Raji (cell line): ENCODE measurements around the gene IL2RA.

Experiments
- POLR2A ChIP-seq: IDR thresholded peaks from 2 replicates; pipeline ENCODE4 v1.6.1; 2011; ENCODE audit warnings: low read depth, low read length, control low read depth; ENCODE audit not compliant: insufficient read depth

The IL2RA gene

DNA sequence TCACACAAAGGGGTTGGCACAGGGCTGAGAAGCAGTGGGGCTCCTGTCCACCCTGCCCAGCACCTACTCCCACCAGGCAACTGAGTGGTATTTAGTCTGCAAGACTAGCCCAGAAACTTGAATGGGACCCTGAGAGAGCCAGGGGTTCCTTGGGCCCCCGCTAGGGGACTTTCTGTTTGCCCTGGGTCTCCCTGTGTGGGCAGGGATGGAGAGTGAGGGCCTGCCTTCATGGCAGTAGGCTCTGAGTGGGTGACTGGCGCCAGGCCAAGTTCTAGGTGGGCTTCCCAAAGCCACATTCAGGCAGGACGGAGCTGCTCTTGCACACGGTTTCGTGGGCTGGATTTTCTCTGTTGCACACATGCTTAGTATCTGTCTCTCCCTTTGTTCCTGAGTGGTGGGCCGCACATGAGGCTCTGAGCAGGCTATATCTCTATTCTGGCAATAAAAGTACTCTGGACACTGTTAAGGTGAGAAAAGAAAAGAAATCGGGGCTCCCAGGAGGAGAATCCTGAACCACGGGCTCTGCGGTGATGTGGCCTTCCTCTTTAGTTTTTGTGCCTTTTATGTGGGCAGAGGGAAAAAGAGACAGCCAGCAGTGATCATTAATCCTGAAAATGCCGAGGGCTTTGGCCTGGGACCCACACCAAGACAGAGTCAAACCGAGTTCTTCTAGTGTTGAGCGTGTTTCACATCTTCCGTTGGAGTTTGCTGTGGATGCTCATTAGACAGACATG is 26.9 kb downstream of the IL2RA start:
- TF ChIP-seq POLR2A, result no peak

- no peak for TF ChIP-seq POLR2A
Observed at GRCh38 chr10:6034371-6034770, 27.8 kb downstream of the IL2RA start.

DNA sequence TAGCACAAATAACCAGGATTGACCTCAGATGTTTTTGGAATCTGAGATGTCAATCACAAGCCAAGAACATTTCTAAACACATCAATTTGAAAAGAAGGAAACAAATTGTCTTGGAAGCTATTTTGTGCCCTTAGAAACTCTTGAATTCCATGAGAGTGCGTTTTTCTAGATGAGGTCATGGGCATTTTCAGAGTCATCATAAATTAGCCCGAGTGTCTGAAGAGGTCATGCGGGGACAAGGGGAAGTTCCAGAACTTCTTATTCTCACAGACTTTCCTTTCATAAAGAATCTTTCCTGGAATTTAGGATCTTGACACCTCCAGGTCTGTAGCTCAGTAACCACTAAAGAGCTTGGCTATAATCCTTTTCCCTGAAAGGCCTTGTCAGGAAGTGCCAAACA is 28.2 kb downstream of the IL2RA start:
- no peak for TF ChIP-seq POLR2A

DNA sequence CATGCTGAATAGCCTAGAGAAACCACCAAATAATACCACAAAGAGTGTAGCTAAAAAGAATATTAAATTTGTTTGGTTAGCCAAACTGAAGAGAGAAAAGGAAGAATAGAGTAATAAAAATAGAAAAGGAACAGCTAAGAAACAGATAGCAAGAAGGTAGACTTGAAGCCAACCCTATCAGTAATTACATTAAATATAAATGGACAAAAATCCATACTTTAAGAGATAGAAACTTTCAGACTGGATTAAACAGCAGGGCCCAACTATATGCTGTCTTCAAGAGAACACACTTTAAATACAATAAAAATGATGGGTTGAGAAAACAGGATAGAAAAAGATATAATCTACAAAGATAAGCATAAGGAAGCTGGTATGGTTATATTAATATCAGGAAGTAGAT is 31.2 kb downstream of the IL2RA start:
- no peak for TF ChIP-seq POLR2A

GRCh38 chr10:6030217-6030616 is 31.9 kb downstream of the IL2RA start:
- no peak for TF ChIP-seq POLR2A

DNA sequence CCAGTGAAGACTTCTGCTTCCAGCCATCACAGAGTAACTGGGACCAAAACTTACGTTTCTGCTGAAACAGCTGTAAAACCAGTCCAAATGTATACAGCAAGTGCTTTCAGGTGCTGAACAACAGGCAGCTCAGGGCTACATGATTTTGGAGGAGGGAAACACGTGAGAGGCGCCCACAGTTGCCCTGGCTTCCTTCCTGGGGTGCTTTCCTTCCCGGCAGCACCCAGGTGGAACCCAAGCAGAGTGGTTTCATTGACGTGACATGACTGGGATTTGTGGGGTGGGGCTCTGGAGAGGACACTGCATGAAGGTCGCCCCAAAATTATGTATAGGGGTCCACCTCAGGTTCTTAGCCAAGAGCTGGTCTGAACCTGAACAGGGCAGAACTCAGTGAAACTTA is 34.2 kb downstream of the IL2RA start:
- TF ChIP-seq POLR2A, result no peak

- no peak for TF ChIP-seq POLR2A
Observed at GRCh38 chr10:6025683-6026255, 36.4 kb downstream of the IL2RA start.

DNA sequence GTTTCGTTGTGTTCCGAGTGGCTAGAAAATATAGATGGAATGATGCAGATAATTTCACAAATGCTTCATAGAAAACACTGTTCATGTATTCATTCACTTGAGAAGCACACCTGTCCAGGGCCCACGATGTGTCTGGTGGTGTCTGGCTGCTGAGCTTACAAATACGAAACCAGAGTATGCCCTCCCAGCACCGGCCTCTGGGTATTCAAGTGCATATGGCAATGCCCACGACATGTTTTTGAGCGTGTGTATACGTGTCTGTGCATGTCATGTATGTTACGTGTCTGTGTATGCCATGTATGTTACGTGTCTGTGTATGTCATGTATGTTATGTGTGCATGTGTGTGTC is 37.9 kb downstream of the IL2RA start:
- TF ChIP-seq POLR2A, result no peak

GRCh38 chr10:6023661-6024333 is 38.4 kb downstream of the IL2RA start:
- TF ChIP-seq POLR2A, result no peak

GRCh38 chr10:6022660-6023059 is 39.5 kb downstream of the IL2RA start:
- no peak for TF ChIP-seq POLR2A

- TF ChIP-seq POLR2A, result no peak
Observed at GRCh38 chr10:6020826-6021225, 41.3 kb downstream of the IL2RA start.

GRCh38 chr10:6019796-6020195 is 42.4 kb downstream of the IL2RA start:
- no peak for TF ChIP-seq POLR2A

DNA sequence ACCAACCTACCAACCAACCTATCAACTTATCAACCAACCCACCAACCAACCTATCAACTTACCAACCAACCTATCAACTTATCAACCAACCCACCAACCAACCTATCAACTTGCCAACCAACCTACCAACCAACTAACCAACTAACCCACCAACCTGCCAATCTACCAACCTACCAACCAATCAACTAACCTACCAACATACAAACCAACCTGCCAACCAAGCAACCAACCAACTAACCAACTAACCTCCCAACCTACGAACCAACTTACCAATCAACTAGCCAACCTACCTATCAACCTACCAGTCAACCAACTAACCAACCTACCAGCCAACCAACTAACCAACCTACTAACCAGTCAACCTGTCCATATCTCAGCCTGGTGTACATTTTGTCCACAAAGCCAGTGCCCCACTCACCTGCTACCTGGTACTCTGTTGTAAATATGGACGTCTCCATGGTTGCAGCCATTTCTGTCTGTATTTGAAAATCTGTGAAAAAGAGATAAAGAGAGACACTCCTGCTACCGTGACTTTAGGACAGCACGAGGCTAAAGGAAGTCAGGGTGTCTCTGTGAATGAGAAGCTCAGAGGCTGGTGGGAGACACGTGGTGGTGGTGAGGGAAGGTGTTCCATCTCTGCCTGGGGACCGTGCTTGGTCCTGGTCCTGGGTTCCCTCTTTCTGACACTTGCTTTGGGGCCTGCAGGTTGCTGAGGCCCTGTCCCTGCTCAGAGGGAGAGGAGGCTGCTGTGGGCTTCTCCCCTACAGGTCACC is 43.0 kb downstream of the IL2RA start:
- TF ChIP-seq POLR2A, result no peak

DNA sequence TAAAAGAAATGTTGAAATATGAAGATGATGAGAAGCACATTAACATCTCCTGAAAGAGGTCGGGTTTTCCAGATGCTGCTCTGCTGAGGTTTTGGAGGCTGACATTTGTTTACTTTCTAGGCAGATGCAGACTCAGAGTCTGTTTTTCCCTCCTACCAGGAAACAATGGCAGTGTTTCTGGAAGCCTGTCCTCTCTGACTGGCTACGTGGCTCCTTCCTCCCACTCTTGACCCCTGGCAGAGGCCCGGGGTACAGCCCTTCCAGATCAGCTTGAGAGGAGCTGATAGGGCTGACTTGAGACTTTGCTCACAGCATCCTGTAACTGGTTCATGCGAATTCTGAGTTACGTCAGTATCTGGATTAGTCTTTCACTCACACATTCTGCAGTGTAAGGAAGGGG is 43.7 kb downstream of the IL2RA start:
- no peak for TF ChIP-seq POLR2A

GRCh38 chr10:6017781-6018354 is 44.3 kb downstream of the IL2RA start:
- no peak for TF ChIP-seq POLR2A
